Measurements from ENCODE around the gene RRAS.

The RRAS gene

GRCh38 chr19:49640113-49640898, at the start of gene RRAS:
Gene RRAS (minus strand): TSS chr19:49640143. CDS start chr19:49640098, 45 bp downstream.
- DNase-seq, result peak; percentile 100

GRCh38 chr19:49689133-49690078, 49.5 kb upstream of the RRAS start, which contains the start of gene ADM5:
Gene ADM5 (plus strand): TSS chr19:49689594. CDS start chr19:49689838, 244 bp downstream.
- DNase-seq, result peak; percentile 38

GRCh38 chr19:49688531-49689132, 48.7 kb upstream of the RRAS start:
- no peak for DNase-seq

- DNase-seq, result no peak
Measured at GRCh38 chr19:49687566-49688316, 47.8 kb upstream of the RRAS start.

- no peak for DNase-seq
Measured at GRCh38 chr19:49687150-49687549, 47.2 kb upstream of the RRAS start.

- no peak for DNase-seq
Measured at GRCh38 chr19:49686503-49687088, 46.7 kb upstream of the RRAS start.

GRCh38 chr19:49685845-49686332, 45.9 kb upstream of the RRAS start:
- DNase-seq, result no peak

- no peak for DNase-seq
Measured at GRCh38 chr19:49684983-49685553, 45.1 kb upstream of the RRAS start.

- DNase-seq, result peak; percentile 28
Measured at GRCh38 chr19:49684251-49684982, 44.5 kb upstream of the RRAS start.

- DNase-seq, result no peak
Measured at GRCh38 chr19:49683814-49684250, 43.9 kb upstream of the RRAS start.

- DNase-seq, result no peak
Measured at GRCh38 chr19:49682274-49682673, 42.3 kb upstream of the RRAS start.

GRCh38 chr19:49681830-49682229, 41.9 kb upstream of the RRAS start:
- no peak for DNase-seq

- peak; percentile 92 for DNase-seq
Measured at GRCh38 chr19:49680421-49681351, 40.7 kb upstream of the RRAS start.

GRCh38 chr19:49679771-49680413, 39.9 kb upstream of the RRAS start:
- DNase-seq, result no peak

GRCh38 chr19:49678985-49679770, 39.2 kb upstream of the RRAS start:
- peak; percentile 22 for DNase-seq

- DNase-seq, result peak; percentile 85
Measured at GRCh38 chr19:49677901-49678674, 38.1 kb upstream of the RRAS start.

- DNase-seq, result peak; percentile 53
Measured at GRCh38 chr19:49677231-49677900, 37.4 kb upstream of the RRAS start, which contains the start of gene PRMT1. Gene PRMT1 (plus strand): TSS chr19:49677271. CDS start chr19:49677281, 10 bp downstream.
